ENCODE results near the gene IL24.
A peak's percentile ranks its signal among the peaks of the same experiment; 100 is the strongest.
"Not testable (repeated sequence)": the region's sequence is repeated elsewhere in the genome, so short reads cannot be mapped to it uniquely, and the experiment has no call there.

The IL24 gene

GRCh38 chr1:206921772-206922265 lies 24.6 kb downstream of the IL24 start, which contains the start of gene FCMR:
FCMR (minus strand) TSS chr1:206921941; CDS start chr1:206921854, 87 bp downstream.
- H3F3A ChIP-seq (ENCODE audit: control insufficient read depth, insufficient read depth) = peaks cover 4% of the 10 kb centered on the region; the same call in 1 of the 2 replicates
- TF ChIP-seq EZH2phosphoT487 (IDR thresholded peaks at IDR 0.05; ENCODE audit: borderline replicate concordance, low read length) (no peak), CTCF (IDR thresholded peaks at IDR 0.05; ENCODE audit: low read depth, low read length, poor library complexity, severe bottlenecking) (no peak)
- H3K4me3 ChIP-seq (ENCODE audit: low read length) = peak within 1 kb of the TSS; percentile 55
- H3K27me3 ChIP-seq (ENCODE audit: control insufficient read depth, low read length) = peaks cover 17% of the 10 kb centered on the region
- H3K4me1 ChIP-seq (ENCODE audit: control insufficient read depth, low read length) = peaks cover 51% of the 10 kb centered on the region
- no peaks in the 10 kb centered on the region for H3K36me3 ChIP-seq (ENCODE audit: control insufficient read depth, low read length)
- peak within 1 kb of the TSS; percentile 68 for H3K27ac ChIP-seq (ENCODE audit: low read depth, low read length)
- no peaks in the 10 kb centered on the region for H3K79me2 ChIP-seq (ENCODE audit: control insufficient read depth, low read length)
- no peaks in the 10 kb centered on the region for H3K9me2 ChIP-seq (replicated peaks; ENCODE audit: control insufficient read depth, low read length)
- no peaks in the 10 kb centered on the region for H3K9me3 ChIP-seq (ENCODE audit: control insufficient read depth, insufficient read depth, low read length)
- H3K4me2 ChIP-seq (ENCODE audit: low read length) = peak within 1 kb of the TSS; percentile 85
- no peaks in the 10 kb centered on the region for H4K20me1 ChIP-seq (ENCODE audit: control insufficient read depth, insufficient read depth, low read depth, low read length)

GRCh38 chr1:206922524-206922923 lies 25.3 kb downstream of the IL24 start:
- H3K9me2 ChIP-seq (replicated peaks; ENCODE audit: control insufficient read depth, low read length) = no peaks in the 10 kb centered on the region
- H3K4me1 ChIP-seq (ENCODE audit: control insufficient read depth, low read length) = peaks cover 51% of the 10 kb centered on the region
- H3F3A ChIP-seq (ENCODE audit: control insufficient read depth, insufficient read depth) = peaks cover 4% of the 10 kb centered on the region; the same call in 1 of the 2 replicates
- H3K79me2 ChIP-seq (ENCODE audit: control insufficient read depth, low read length) = no peaks in the 10 kb centered on the region
- H3K9me3 ChIP-seq (ENCODE audit: control insufficient read depth, insufficient read depth, low read length) = no peaks in the 10 kb centered on the region
- TF ChIP-seq CTCF (IDR thresholded peaks at IDR 0.05; ENCODE audit: low read depth, low read length, poor library complexity, severe bottlenecking) = no peak
- no peak for TF ChIP-seq EZH2phosphoT487 (IDR thresholded peaks at IDR 0.05; ENCODE audit: borderline replicate concordance, low read length)
- H3K36me3 ChIP-seq (ENCODE audit: control insufficient read depth, low read length) = no peaks in the 10 kb centered on the region
- no peaks in the 10 kb centered on the region for H4K20me1 ChIP-seq (ENCODE audit: control insufficient read depth, insufficient read depth, low read depth, low read length)
- peak overlapping the region; percentile 68 for H3K27ac ChIP-seq (ENCODE audit: low read depth, low read length)
- peak overlapping the region; percentile 55 for H3K4me3 ChIP-seq (ENCODE audit: low read length)
- peak overlapping the region; percentile 85 for H3K4me2 ChIP-seq (ENCODE audit: low read length)
- H3K27me3 ChIP-seq (ENCODE audit: control insufficient read depth, low read length) = peaks cover 12% of the 10 kb centered on the region

- Histone ChIP-seq H3K4me3 (ENCODE audit: low read length) (peak overlapping the region; percentile 55), H3K27me3 (ENCODE audit: control insufficient read depth, low read length) (peaks cover 8% of the 10 kb centered on the region), H3K27ac (ENCODE audit: low read depth, low read length) (peak overlapping the region; percentile 68)
These were observed 26.0 kb downstream of the IL24 start for GRCh38 chr1:206923009-206923960.

DNA sequence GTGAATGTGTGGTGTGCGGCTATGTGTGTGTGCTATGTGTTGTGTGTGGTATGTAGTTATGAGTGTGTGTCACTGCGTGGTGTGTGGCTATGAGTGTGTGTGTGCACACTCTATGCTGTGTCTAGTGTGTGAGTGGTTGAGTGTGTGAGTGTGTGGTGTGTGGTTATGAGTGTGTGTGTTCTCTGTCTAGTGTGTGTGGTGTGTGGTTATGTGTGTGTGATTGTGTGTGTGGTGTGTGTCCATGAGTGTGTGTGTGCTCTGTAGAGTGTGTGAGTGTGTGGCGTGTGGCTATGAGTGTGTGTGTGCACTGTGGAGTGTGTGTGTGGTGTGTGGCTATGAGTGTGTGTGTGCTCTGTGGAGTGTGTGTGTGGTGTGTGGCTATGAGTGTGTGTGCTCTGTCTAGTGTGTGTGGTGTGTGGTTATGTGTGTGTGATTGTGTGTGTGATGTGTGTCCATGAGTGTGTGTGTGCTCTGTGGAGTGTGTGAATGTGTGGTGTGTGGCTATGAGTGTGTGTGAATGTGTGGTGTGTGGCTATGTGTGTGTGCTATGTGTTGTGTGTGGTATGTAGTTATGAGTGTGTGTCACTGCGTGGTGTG lies 26.8 kb downstream of the IL24 start:
- peak overlapping the region; percentile 55 for H3K4me3 ChIP-seq (ENCODE audit: low read length)
- H3K4me2 ChIP-seq (ENCODE audit: low read length) = peak overlapping the region; percentile 85
- not testable (repeated sequence) for H4K20me1 ChIP-seq (ENCODE audit: control insufficient read depth, insufficient read depth, low read depth, low read length)

More at GRCh38 chr1:206923009-206923960, 26.0 kb downstream of the IL24 start:
- H3K4me2 ChIP-seq (ENCODE audit: low read length) = peak overlapping the region; percentile 85
- no peaks in the 10 kb centered on the region for H3K9me2 ChIP-seq (replicated peaks; ENCODE audit: control insufficient read depth, low read length)
- no peaks in the 10 kb centered on the region for H3K9me3 ChIP-seq (ENCODE audit: control insufficient read depth, insufficient read depth, low read length)
- H3K36me3 ChIP-seq (ENCODE audit: control insufficient read depth, low read length) = no peaks in the 10 kb centered on the region
- no peaks in the 10 kb centered on the region for H4K20me1 ChIP-seq (ENCODE audit: control insufficient read depth, insufficient read depth, low read depth, low read length)
- no peaks in the 10 kb centered on the region for H3K79me2 ChIP-seq (ENCODE audit: control insufficient read depth, low read length)
- TF ChIP-seq CTCF (IDR thresholded peaks at IDR 0.05; ENCODE audit: low read depth, low read length, poor library complexity, severe bottlenecking) (no peak), EZH2phosphoT487 (IDR thresholded peaks at IDR 0.05; ENCODE audit: borderline replicate concordance, low read length) (no peak)
- H3F3A ChIP-seq (ENCODE audit: control insufficient read depth, insufficient read depth) = peaks cover 4% of the 10 kb centered on the region
- peaks cover 51% of the 10 kb centered on the region for H3K4me1 ChIP-seq (ENCODE audit: control insufficient read depth, low read length)

More for the DNA sequence above, 26.8 kb downstream of the IL24 start:
- not testable (repeated sequence) for H3K9me3 ChIP-seq (ENCODE audit: control insufficient read depth, insufficient read depth, low read length); H3K79me2 ChIP-seq (ENCODE audit: control insufficient read depth, low read length); H3K27me3 ChIP-seq (ENCODE audit: control insufficient read depth, low read length); H3K27ac ChIP-seq (ENCODE audit: low read depth, low read length); H3K9me2 ChIP-seq (replicated peaks; ENCODE audit: control insufficient read depth, low read length); H3F3A ChIP-seq (ENCODE audit: control insufficient read depth, insufficient read depth); H3K36me3 ChIP-seq (ENCODE audit: control insufficient read depth, low read length)
- H3K4me1 ChIP-seq (ENCODE audit: control insufficient read depth, low read length) = peaks cover 51% of the 10 kb centered on the region

Data from DOHH2 (cell line).